Islet precursor cell (in vitro differentiated cells): ENCODE data around the gene CTU2.
"Not testable (repeated sequence)": the region's sequence is repeated elsewhere in the genome, so short reads cannot be mapped to it uniquely, and the experiment has no call there.

ENCODE experiments used
- DNase-seq: peaks from one replicate; pipeline ENCODE4 v3.0.0-alpha.2; 2018

The CTU2 gene

DNA sequence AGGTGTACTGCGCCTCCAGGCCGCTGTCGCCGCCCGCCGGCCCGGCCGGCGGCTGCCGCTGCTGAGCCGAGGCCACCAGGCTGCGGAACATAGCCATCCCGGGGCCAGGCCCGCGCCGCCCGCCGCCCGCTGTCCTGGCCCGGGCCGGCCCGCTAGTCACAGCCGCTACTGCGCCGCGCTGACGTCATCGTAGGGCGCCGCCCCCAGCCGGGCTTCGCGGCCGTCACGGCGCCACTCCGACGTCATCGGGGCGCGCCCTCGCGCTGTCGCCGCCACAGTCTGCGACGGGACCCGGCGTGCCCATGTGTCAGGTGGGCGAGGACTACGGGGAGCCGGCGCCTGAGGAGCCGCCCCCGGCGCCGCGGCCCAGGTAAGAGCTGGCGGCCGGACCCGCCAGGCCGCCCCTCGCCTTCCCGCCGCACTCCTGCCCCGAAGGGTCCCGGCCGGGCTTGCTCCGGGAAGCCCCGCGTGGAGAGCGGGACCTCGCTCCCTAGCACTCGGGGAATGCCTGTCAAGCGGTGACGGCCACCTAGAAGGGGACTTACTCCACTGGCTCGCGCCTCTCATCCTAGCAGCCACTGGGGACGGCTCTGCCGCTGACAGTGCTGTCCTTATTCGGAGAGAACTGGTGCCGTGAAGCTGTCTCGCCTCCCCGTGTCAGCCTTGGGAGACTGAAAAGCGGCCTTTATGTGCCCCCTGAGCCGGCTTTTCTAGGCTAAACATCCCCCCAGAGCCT, at the start of gene CTU2, which contains the start of gene RNF166:
CTU2 (plus strand) TSS at position 275 of the 736 bp plus-strand sequence; CDS start at position 303, 28 bp downstream.
RNF166 (minus strand) TSS at position 180 of the 736 bp plus-strand sequence; CDS start at position 97, 83 bp downstream.
- DNase-seq, result peak; percentile 90

DNA sequence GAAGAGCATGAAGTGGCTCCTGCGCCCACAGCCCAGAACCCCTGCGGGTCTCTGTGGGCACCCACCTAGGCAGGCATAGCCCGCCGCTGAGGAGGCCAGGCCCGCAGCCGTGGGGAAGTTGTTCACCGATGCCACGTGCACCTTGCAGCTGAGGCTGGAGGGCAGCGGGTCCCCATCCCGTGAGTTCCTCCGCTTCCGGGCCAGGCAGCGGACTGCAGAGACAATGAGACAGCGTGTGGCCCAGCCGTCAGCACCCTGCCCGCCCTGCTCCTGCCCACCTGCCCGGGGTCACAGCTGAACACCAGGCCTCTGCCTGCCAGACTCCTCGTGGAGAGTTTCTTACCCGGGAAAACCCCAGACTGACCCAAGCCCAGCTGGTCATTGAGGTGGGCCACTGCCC, 48.9 kb upstream of the CTU2 start:
- DNase-seq, result no peak

DNA sequence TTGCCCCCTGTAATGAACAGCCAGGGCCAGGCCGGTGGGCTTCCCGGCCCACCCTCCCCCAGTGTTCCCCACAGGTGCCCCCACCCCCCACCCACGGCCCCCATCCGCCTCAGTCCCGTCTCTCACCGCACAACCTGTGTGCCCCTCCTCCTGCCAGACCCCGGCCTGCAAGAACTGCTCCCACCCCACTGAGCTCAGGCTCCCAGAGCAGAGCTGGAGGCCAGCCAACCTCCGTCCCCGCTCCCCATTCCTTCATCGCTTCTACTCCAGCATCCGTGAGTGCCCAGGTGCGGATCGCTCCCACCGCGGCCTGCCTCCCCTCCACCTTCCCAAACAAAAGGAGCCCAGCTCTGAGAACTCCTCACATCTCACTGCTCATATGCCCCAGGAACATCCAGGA, 47.6 kb upstream of the CTU2 start:
- DNase-seq, result no peak

DNA sequence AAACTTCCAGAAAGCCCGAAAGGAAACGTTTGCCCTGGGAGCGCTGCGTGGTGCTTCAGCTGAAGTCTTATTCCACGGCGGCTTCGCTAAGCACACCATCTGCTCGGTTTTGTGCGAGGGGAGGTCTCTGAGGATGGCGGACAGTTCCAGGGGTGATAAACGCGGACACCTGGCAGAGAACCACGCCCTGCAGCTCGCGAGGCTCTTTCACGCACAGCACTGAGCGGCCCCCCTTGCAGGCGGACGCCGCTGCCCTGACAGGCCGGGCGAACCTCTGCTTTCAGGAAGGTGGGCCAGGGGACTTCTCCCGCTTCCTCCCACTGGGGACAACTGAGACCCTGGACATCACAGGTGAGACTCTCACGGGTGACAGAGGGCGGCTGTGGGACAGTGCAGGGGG, 47.1 kb upstream of the CTU2 start:
- DNase-seq, result no peak

DNA sequence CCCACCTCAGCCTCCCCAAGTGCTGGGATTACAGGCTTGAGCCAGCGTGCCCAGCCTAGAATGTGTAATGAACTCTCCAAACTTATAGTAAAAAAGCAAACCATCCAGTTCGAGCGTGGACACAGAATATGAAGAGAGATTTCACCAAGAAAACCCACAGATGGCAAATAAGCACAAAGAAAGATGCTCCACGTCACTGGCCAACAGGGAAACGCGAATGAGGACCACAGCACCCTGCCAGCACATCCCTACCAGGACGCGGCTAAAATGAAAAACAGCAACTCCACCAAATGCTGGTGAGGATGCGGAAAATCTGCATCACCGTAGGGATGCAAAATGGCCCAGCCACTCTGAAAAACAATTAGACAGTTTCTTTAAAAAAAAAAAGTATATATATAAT, 44.8 kb upstream of the CTU2 start:
- no peak for DNase-seq

DNA sequence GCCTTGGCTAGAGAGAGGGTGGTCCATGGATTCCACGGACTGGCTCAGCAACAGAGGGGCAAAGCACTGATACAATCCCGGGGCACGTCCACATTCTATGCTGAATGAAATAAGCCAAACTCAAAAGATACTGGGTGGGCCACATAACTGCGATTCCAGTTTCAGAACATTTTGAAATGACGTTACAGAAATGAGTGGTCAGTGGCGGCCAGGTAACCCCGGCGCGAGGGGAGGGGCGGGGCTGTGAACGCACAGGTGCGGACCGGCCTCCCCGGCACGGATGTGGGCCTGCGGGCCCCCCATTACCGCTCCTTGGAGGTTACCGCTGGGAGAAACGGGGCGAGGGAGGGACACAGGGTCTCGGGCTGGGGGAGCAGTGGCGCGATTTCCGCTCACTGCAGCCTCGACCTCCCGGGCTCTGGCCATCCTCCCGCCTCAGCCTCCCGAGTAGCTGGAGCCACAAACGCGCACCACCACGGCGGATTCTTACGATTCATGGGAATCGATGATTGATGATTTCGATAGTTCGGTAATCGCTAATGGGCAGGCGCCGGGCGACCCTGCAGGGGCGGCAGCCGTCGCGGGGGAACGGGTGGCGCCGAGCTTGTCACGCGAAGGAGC, 44.0 kb upstream of the CTU2 start:
- no peak for DNase-seq

DNA sequence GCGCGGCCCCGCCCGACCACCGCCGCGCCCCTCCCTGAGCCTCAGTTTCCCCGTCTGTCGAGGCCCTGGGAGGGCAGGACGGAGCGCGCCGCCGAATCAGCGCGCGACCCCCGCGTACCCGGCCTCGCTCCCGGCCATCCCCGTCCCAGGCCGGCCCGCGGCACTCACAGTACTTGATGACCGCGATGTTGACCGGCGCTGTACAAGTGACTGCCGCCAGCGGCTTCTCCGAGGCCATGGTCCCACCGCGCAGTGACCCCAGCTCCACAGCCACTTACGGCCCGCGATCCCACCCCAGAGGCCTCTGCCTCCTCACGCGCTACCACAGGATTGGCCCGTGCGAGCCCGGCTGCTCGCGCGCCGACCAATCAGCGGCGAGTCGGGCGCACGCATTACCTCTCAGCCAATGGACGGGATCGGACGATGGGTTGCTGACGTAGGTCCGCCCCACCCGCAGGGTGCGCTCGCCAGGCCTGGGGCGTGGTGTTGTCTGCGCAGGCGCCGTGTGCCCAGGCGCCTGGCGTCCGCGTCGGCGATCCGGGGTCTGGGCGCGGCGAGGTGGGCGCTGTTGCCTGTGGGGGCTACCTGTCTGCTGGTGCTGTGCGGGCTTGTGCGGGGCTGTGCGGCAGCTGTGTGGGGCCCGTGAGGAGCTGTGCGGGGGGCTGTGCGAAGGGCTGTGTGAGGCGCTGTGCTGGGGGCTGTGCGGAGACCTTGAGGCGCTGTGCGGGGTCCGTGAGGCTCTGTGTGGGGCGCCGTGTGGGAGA, 43.3 kb upstream of the CTU2 start, which contains the start of gene MVD:
MVD (minus strand) TSS at position 249 of the 764 bp plus-strand sequence; CDS start at position 238, 11 bp downstream.
- DNase-seq, result peak; percentile 99

DNA sequence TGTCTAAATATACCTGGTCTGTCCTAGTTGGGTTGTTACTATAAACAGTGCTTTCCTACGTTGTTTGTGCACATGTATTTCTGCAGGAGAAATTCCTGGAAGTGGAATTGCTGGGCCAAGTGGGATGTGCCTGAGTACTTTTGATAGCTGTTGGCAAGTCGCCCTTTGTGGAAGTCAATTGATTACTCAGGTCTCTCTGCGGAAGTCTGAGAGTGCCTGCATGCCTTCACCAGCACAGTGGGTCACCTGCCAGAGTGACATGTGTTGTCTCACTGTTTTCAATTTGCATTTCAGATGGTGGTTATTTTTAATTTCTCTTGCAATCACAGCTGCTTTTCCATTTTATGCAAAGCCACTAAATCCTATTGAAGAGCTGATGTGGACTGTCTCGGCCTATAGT, 41.2 kb upstream of the CTU2 start:
- DNase-seq, result no peak

DNA sequence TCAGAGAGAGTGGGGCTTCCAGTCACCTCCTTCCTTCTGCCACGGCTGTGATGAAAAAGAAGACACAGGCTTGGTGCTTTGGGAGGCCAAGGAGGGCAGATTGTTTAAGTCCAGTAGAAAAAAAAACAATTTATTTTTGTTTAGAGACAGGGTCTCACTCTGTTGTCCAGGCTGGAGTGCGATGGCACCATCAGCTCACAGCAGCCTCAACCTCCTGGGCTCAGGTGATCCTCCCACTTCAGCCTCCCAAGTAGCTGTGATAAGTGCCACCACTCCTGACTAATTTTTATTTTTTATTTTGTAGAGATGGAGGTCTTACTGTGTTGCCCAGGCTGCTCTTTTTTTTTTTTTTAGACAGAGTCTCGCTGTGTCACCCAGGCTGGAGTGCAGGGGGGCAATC, 40.7 kb upstream of the CTU2 start:
- DNase-seq, result no peak

DNA sequence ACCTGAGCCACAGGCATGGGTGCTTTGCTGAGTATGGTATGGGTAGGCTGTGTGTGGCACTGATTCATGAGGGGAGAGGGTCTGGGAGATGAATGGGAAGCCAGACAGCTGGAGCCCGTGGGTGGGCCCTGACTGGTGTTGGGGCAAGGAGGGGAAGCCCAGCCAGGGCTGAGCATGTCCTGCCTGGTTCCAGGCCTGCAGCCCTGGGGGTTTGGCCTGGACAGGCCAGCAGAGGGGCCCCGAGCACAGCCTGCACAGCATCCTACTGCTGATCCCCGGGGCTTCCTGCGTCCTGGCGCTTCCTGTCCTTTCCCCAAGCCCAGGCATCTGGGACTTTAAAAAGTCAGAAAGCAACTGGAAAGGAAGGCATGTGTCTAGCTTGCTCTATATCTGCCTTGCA, 38.8 kb upstream of the CTU2 start:
- DNase-seq, result no peak

DNA sequence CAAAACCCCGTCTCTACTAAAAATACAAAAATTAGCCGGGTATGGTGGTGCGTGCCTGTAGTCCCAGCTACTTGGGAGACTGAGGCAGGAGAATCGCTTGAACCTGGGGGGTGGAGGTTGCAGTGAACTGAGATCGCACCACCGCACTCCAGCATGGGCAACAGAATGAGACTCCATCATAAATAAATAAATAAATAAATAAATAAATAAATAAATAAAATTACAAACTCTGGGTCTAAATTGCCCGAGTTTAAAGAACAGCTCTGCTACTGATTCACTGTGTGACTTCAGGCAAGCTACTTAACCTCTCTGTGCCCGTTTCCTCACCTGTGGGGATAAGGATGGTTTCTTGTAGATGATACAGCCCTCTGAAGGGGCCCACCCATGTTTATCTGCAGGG, 36.8 kb upstream of the CTU2 start:
- not testable (repeated sequence) for DNase-seq

DNA sequence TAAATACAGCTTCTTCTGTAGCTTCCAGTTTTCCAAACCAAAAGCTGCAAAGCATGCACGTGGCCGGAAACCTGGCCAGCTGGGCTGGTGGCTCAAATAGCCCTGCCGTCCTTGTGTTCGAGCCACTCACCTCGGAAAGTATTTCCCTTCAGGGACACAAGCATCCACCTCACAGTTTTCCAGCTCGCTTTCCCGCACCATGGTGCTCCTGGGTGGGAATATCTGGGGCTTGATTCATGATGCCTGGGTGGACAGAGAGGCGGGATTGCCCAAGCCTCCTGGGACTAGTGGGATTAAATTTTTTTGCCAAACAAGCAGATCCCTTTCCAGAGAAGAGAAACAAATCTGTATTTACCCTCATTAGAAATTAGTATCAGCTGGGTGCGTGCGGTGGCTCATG, 36.3 kb upstream of the CTU2 start:
- no peak for DNase-seq

DNA sequence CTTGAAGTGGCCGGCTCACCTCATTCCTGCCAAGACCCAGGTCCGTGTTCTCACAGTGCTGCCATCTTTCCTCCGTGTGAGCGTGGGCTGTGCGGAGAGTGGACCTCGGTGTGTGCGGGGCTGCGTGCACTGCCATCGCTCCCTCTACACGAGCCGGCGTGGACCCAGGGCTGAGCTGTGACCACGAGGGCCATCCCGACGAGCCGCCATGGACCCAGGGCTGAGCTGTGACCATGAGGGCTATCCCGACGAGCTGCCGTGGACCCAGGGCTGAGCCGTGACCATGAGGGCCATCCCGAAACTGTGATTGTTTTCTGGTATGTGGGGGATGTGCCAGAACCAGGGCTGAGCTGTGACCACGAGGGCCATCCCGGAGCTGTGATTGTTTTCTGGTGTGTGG, 34.5 kb upstream of the CTU2 start:
- DNase-seq, result no peak

DNA sequence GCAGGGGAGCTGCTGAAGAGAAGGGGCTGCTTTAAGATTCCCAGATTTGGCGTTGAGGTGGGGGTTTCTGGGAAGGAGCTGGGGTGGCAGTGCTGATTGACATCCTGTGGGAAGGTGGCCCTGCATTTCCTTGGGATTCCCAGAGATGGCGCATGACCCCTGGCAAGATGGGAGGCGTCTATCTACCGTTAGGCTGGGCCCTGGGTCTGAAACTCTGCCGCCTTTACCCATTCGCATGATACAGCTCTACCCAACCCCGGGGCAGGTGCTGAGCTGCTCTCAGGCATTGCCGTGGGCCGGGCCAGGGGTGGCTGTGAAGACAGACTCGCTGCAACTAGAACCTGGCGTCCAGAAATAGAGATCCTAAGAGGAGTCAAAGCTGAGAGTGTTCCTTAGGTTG, 33.5 kb upstream of the CTU2 start:
- DNase-seq, result no peak

DNA sequence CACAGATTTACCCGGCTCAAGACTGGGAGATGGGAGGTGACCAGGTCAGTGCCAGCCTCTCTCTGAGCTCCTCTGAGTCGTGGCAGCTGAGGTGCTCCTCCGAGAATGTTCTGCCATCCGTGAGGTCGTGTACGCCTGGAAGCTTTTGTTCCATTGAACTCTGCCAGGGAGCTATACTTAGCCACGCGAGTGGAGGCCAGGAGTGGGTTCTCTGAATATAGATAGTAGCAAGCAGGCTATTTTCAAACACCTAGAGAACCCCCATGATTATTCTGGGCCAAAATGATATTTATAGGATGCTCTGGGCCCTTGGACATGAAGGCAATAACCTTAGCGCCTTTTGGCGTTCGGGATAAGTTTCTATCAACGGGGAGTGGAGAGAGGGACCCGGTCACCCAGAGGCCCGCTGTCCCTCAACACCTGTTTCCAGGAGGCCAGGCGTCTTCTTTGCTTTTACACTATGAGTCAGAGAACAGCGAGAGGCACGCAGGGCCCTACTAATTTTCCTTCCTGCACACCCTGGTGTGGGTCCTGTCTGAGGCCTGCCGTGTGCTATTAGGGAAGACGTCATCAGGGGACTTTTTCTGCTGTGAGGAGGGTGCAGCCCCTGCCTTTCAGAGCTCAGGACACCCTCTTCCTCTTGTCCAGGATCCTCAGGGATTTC, 32.5 kb upstream of the CTU2 start:
- DNase-seq, result no peak

DNA sequence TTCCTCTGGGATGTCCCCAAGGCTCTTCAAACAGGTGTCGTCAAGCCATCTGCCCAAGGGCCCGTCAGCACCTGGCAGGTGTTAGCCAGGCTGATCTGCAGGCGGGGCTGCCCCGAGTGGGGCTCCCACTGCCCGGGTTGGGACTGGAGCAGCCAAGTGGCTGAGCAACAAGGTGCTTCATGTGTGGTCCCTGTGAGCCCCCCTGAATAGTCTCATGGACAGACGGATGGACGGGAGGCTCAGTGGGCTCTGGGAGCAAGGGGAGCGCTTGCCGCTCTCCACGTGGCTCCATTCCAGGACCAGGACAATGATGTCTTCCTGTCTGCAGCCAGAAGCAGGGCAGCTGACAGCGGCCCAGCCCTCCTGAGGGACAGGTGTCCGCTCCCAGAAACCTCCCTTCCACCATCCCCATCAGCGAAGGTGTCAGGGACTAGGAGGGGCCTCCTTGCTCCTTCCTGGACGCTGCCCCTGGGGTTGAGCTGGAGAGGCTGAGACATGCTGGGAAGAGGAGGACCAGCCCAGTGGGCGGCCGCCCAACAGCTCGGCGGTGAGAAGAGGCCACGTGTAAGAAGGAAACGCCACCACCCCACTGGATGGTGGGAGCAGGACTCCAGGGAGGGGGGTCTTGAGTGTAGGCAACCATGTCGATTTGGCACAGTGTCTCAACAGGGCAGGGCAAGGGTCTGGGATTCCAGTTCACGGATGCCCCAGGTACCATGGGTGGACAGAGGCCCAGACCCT, 29.6 kb upstream of the CTU2 start:
- DNase-seq, result no peak

DNA sequence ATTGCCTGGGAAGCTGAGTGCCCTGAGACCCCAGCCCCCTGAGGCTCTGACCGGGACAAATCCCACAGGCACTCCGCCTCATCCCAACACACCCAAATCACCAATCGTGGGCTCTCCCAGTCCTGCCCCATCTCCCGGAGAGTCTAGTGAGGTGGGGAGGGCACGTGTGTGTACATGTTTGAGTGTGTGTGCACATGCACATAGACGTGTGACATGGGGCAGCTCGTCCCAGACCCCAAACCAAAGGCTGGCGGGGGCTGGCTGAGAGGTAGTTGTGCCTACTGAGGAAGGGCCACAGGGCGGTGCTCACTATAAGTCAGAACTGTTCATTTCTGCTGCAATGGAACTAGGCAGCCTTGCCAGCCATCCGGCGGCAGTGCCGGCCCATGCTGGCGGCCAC, 28.6 kb upstream of the CTU2 start:
- no peak for DNase-seq

DNA sequence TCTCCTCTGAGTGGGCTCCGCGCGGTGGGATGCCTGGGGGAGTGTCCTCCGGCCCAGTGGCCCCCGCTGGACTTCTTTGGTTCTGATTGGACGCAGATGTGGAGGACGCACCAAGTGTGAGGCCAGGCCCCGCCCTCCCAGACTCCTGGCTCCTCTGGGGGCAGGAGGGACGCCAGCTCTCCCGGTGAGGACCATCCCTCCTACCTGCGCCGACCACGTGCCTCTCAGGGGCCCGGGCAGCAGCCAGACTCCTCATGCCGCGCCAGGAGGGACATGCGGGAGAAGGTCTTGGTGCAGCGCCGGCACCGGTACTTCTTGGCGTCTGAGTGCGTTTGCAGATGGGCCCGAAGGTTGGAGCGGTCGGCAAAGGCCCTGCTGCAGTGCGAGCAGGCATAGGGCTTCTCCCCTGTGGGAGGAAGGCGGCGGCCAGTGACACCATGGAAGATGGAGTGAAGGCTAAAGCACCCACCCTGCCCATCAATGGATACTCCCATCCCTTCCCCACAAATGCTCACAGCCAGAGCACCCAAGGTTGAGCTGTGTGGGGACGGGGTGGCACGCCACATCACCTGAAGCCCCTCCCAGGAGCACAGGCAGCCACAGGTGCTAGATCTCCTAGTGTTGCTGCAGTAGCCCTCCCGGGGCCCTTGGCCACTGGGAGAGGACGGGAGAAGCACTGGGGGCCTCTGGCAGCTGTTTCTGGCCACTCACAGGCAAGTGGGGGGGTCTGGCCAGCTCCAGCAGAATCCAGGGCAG, 27.9 kb upstream of the CTU2 start:
- no peak for DNase-seq

DNA sequence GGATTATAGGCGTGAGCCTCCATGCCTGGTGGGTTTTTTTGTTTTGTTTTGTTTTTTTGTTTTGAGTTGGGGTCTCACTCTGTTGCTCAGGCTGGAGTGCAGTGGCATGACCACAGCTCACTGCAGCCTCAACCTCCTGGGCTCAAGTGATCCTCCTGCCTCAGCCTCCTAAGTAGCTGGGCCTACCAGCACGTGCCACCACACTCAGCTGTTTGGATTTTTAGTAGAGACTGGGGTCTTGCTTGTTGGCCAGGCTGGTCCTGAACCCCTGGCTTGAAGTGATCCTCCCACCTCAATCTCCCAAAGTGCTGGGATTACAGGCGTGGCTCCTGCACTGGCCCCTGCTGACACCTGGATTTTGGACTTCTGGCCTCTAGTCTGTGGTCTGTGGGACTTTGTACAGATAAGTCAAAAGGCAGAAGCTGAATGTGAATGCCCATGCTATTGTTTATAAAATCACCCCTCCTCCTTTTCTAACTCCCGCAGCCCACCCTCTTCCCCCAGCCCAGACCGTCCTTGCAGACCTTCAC, 25.7 kb upstream of the CTU2 start:
- no peak for DNase-seq

DNA sequence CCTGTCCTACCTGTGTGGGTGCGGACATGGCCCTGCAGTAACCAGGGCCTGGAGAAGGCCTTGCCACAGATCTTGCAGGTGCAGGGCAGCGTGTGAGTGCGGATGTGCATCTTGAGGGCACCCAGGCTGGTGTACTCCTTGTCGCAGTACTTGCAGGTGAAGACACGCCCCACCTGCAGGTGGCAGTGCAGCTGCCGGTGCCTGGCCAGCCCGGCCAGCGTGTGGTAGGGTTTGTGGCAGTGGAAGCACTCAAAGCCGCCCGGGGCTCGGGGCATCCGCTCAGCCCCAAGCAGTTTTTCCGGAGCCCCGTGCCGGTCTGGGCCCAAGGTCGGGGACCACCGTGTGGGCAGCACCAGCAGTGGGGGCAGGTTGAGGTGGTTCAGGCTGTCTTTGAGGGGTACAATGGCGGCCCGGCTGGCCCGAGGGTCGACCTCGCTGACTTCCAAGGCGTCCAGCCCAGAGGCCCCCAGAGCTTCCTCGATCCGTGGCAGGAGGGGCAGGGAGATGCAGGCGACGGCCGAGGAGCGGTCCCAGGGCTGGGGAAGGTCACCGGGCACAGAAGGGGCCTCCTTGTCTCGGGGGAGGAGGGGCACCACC, 25.1 kb upstream of the CTU2 start:
- peak; percentile 78 for DNase-seq
